Esophagus squamous epithelium (tissue), 5 donors: Measurements from ENCODE around the gene PRKCB. TPM values are rescaled to one million over a fixed set of nuclear protein-coding genes. Genes with fewer than 3 reads are reported as not detected.

Experiments used
- DNase-seq: peaks from one replicate; lab custom pipeline; 2025; lab: John Stamatoyannopoulos, UW
- H3K27ac ChIP-seq, 4 donors: fragments of 200-600 bp; sonication (generic); one replicate each; pipeline ENCODE4 v1.5.1; 2016 to 2019; ENCODE audit warnings: mild to moderate bottlenecking in 1 of 4
- H3K27me3 ChIP-seq, 4 donors: fragments of 200-600 bp; sonication (generic); 1 replicate in 3 of 4; 2 replicates in 1 of 4; pipeline versions ENCODE4 v1.5.1 to v1.6.0; 2017 to 2021; ENCODE audit warnings: antibody characterized with exemption in 1 of 4
- H3K36me3 ChIP-seq, 3 donors: fragments of 200-600 bp; sonication (generic); one replicate each; pipeline ENCODE4 v1.5.1; 2016 to 2019
- H3K4me1 ChIP-seq, 3 donors: fragments of 200-600 bp; sonication (generic); one replicate each; pipeline ENCODE4 v1.5.1; 2017 to 2019
- H3K4me3 ChIP-seq, 4 donors: fragments of 200-600 bp; sonication (generic); 1 replicate in 3 of 4; 2 replicates in 1 of 4; pipeline ENCODE4 v1.5.1; 2016 to 2019; ENCODE audit warnings: mild to moderate bottlenecking in 2 of 4, moderate library complexity in 1 of 4
- H3K9me3 ChIP-seq, 3 donors: fragments of 200-600 bp; sonication (generic); one replicate each; pipeline ENCODE4 v1.5.1; 2016 to 2019
- CTCF ChIP-seq, 6 experiments: fragments of 450-650 bp in 4 of 6; fragments of 200-600 bp in 2 of 6; sonication (generic) in 2 of 6; IDR thresholded peaks; one replicate each; pipeline ENCODE4 v1.5.1; 2016 to 2019; ENCODE audit warnings: antibody characterized with exemption in 6 of 6, mild to moderate bottlenecking in 4 of 6, moderate library complexity in 4 of 6
- POLR2A ChIP-seq, 4 donors: fragments of 450-650 bp; IDR thresholded peaks; one replicate each; pipeline ENCODE4 v1.6.1; 2017; ENCODE audit warnings: antibody characterized with exemption in 4 of 4, mild to moderate bottlenecking in 4 of 4, moderate library complexity in 3 of 4
- WGBS, 2 donors: methylation state at CpG; one replicate each; pipeline ENCODE4 v1.1.5; 2018; 5-methylcytosine and 5-hydroxymethylcytosine counted together
- intact Hi-C: fragments of 100-400 bp; cut with DNase I; formaldehyde crosslinking; loops from one replicate; pipeline ENCODE4 v1.15.0; 2022
- total RNA-seq, 4 donors: library from RNA; depleted of rRNA; stranded (reverse); fragments of >200 nt; gene quantifications; one replicate each; pipeline ENCODE4 v1.1.0, GENCODE V29; 2016
- donor health status: DM: yes; HTN: yes; CAD: no.

Gene PRKCB
- total RNA-seq, 4 donors from 2014 or later = 0.38 to 4.0 (median 1.7) TPM

- intact Hi-C loops = no loop called here
- Histone ChIP-seq H3K9me3 (no peaks in the 10 kb centered on the region), H3K36me3 (no peaks in the 10 kb centered on the region), H3K27ac (no peak overlapping the region), H3K4me1 (no peaks in the 10 kb centered on the region), H3K4me3 (no peak overlapping the region), H3K27me3 (peaks cover 0 to 17% (median 0%) of the 10 kb centered on the region in 4 donors)
- DNase-seq = no peak
- no peak for TF ChIP-seq POLR2A (IDR thresholded peaks at IDR 0.05)
- TF ChIP-seq CTCF (IDR thresholded peaks at IDR 0.05) = no peak
- 28 to 67% methylated on average over 1 of the region's 1 CpG for WGBS, 2 donors
Observed at GRCh38 chr16:24007934-24008333, 172.2 kb downstream of the PRKCB start.

- Histone ChIP-seq H3K4me1 (peaks cover 0 to 4% (median 0%) of the 10 kb centered on the region in 3 donors), H3K27me3 (peaks cover 0 to 17% (median 0%) of the 10 kb centered on the region in 4 donors), H3K4me3 (no peak overlapping the region), H3K27ac (no peak overlapping the region), H3K36me3 (no peaks in the 10 kb centered on the region), H3K9me3 (no peaks in the 10 kb centered on the region)
- TF ChIP-seq CTCF (IDR thresholded peaks at IDR 0.05) (no peak), POLR2A (IDR thresholded peaks at IDR 0.05) (no peak)
- DNase-seq = no peak
- 54 to 57% methylated on average over 4 of the region's 4 CpGs for WGBS, 2 donors
- intact Hi-C loops = no loop called here
Observed at GRCh38 chr16:24009098-24009497, 173.3 kb downstream of the PRKCB start.

- no peak for TF ChIP-seq CTCF (IDR thresholded peaks at IDR 0.05)
- no peak for TF ChIP-seq POLR2A (IDR thresholded peaks at IDR 0.05)
- H3K27me3 ChIP-seq = peaks cover 0 to 17% (median 0%) of the 10 kb centered on the region in 4 donors
- H3K4me1 ChIP-seq = peaks cover 0 to 11% (median 0%) of the 10 kb centered on the region in 3 donors
- no peak overlapping the region for H3K4me3 ChIP-seq
- H3K27ac ChIP-seq = no peak overlapping the region
- H3K9me3 ChIP-seq = no peaks in the 10 kb centered on the region
- DNase-seq = no peak
- intact Hi-C loops = loop anchor here (5.0 kb wide), 1 partner anchor 208 kb away; no protein-coding TSS in a partner anchor
- 54 to 69% methylated on average over 3 of the region's 3 CpGs for WGBS, 2 donors
- H3K36me3 ChIP-seq = no peaks in the 10 kb centered on the region
Observed at GRCh38 chr16:24009955-24010354, 174.2 kb downstream of the PRKCB start.

GRCh38 chr16:24010440-24011089, 174.8 kb downstream of the PRKCB start:
- intact Hi-C loops = loop anchor here (5.0 kb wide), 1 partner anchor 208 kb away; no protein-coding TSS in a partner anchor
- TF ChIP-seq POLR2A (IDR thresholded peaks at IDR 0.05) (no peak), CTCF (IDR thresholded peaks at IDR 0.05) (peak; percentile 61 to 74 (median 72))
- no peak overlapping the region for H3K4me3 ChIP-seq
- H3K36me3 ChIP-seq = no peaks in the 10 kb centered on the region
- WGBS, 2 donors = 52 to 53% methylated on average over 7 to 8 of the region's 8 CpGs
- H3K4me1 ChIP-seq = peaks cover 0 to 11% (median 0%) of the 10 kb centered on the region in 3 donors
- DNase-seq = peak; percentile 25
- H3K27me3 ChIP-seq = peaks cover 0 to 22% (median 0%) of the 10 kb centered on the region in 4 donors
- no peaks in the 10 kb centered on the region for H3K9me3 ChIP-seq
- H3K27ac ChIP-seq = no peak overlapping the region

- intact Hi-C loops = loop anchor here (5.0 kb wide), 1 partner anchor 209 kb away; no protein-coding TSS in a partner anchor
Observed at GRCh38 chr16:24011237-24011636, 175.5 kb downstream of the PRKCB start.

More at GRCh38 chr16:24011237-24011636, 175.5 kb downstream of the PRKCB start:
- H3K27ac ChIP-seq = no peak overlapping the region
- no peaks in the 10 kb centered on the region for H3K36me3 ChIP-seq
- TF ChIP-seq CTCF (IDR thresholded peaks at IDR 0.05) = no peak
- DNase-seq = no peak
- H3K4me1 ChIP-seq = peaks cover 0 to 11% (median 0%) of the 10 kb centered on the region in 3 donors
- peaks cover 0 to 27% (median 0%) of the 10 kb centered on the region in 4 donors for H3K27me3 ChIP-seq
- no peak overlapping the region for H3K4me3 ChIP-seq
- no peaks in the 10 kb centered on the region for H3K9me3 ChIP-seq
